ENCODE measurements around the gene SP3. TPM values are rescaled to one million over a fixed set of nuclear protein-coding genes. Genes with fewer than 3 reads are reported as not detected.
A peak's percentile ranks its signal among the peaks of the same experiment; 100 is the strongest.

The SP3 gene
- total and polyA plus RNA-seq, 2 donors, result 38.8 to 236 TPM

GRCh38 chr2:173989884-173990215, 24.7 kb upstream of the SP3 start:
- WGBS, result 40% methylated on average over 1 of the region's 1 CpG
- H3K4me3 ChIP-seq (ENCODE audit: low read depth, low read length), result no peak overlapping the region
- H3K36me3 ChIP-seq (ENCODE audit: insufficient read depth), result no peaks in the 10 kb centered on the region
- no peak for DNase-seq (ENCODE audit: extremely low spot score)
- H3K4me1 ChIP-seq (ENCODE audit: insufficient read depth), result no peaks in the 10 kb centered on the region
- H3K27ac ChIP-seq (ENCODE audit: low read depth), result peak overlapping the region; percentile 16

DNA sequence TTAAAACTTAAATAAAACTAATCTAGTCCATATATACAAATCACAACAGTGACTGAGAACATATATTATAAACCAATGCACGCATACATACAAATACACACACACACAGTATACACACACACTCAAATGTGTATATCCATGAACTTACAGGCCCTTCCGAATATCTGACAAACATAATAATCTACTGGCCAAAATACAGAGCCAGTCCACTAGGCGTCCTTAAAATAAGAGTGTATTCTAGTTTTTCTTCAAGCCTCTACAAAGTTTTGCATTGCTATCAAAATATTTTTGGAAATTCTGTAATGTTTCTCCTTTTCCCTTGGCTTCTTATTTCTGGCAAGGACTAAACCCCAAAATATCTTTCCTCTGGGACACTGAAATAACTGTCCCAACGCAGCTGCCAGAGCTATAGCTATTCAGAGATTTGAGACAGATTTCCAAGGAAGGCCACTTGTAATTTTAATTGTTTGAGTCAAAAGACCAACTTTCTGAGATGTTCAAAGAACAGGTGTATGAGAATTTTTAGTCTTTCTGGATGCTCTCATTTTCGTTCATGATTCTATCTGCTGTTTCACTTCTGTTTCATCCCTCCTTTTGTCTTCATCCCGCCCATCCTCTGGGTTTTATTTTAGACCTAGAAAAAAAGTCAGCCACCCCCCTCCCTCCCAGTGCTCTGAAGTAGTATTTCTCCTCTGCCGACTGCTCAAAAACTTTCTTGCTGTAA, 24.1 kb upstream of the SP3 start:
- Histone ChIP-seq H3K27ac (ENCODE audit: low read depth) (peak overlapping the region; percentile 16), H3K4me3 (ENCODE audit: low read depth, low read length) (no peak overlapping the region), H3K4me1 (ENCODE audit: insufficient read depth) (no peaks in the 10 kb centered on the region), H3K36me3 (ENCODE audit: insufficient read depth) (no peaks in the 10 kb centered on the region)
- WGBS, result 59% methylated on average over 7 of the region's 7 CpGs
- no peak for DNase-seq (ENCODE audit: extremely low spot score)

DNA sequence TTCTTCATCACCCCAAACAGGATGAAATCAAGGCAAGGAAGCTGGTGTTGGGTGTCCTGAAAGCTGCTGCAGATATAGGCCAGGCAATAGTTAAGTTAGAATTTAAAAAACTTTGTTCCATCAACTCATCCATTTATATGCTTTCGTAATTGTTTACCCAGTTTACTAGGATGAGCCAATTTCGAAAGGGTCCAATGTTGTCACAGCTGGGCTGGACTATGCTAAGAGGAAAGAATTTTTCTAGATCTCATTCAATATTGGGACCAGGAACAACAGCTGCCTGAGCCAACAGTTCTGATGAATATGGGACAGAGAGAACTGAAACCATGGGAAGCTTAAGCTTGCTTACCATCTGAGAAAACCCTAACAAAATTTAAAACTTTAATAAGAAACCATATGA, 21.6 kb upstream of the SP3 start:
- DNase-seq (ENCODE audit: extremely low spot score), result no peak

DNA sequence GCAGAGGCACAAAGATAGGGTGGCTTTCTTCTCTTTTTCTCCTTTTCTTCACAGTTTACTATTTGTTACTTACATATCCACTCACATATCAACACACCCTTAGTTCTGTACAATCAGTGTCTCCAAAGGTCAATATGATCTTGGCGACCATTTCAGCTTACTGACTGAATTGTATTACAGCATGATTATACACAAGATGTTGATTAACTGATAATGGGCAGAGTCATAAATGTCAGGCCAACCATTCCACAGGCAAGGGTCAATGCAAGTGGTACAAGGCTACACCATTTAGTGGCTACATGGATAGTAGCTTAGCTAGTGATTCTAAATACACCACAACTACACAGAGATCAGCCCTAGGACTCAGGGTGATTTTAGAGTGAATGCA, 20.4 kb upstream of the SP3 start:
- no peak overlapping the region for H3K4me3 ChIP-seq (ENCODE audit: low read depth, low read length)
- peaks cover 5% of the 10 kb centered on the region for H3K4me1 ChIP-seq (ENCODE audit: insufficient read depth)
- H3K36me3 ChIP-seq (ENCODE audit: insufficient read depth), result no peaks in the 10 kb centered on the region
- DNase-seq (ENCODE audit: extremely low spot score), result no peak
- H3K27ac ChIP-seq (ENCODE audit: low read depth), result no peak overlapping the region
- WGBS, result 55% methylated on average over 1 of the region's 1 CpG

More for the DNA sequence above, 21.6 kb upstream of the SP3 start:
- Histone ChIP-seq H3K4me1 (ENCODE audit: insufficient read depth) (peaks cover 5% of the 10 kb centered on the region), H3K27ac (ENCODE audit: low read depth) (peak overlapping the region; percentile 54), H3K36me3 (ENCODE audit: insufficient read depth) (no peaks in the 10 kb centered on the region), H3K4me3 (ENCODE audit: low read depth, low read length) (no peak overlapping the region)
- WGBS, result 41% methylated on average over 2 of the region's 2 CpGs

DNA sequence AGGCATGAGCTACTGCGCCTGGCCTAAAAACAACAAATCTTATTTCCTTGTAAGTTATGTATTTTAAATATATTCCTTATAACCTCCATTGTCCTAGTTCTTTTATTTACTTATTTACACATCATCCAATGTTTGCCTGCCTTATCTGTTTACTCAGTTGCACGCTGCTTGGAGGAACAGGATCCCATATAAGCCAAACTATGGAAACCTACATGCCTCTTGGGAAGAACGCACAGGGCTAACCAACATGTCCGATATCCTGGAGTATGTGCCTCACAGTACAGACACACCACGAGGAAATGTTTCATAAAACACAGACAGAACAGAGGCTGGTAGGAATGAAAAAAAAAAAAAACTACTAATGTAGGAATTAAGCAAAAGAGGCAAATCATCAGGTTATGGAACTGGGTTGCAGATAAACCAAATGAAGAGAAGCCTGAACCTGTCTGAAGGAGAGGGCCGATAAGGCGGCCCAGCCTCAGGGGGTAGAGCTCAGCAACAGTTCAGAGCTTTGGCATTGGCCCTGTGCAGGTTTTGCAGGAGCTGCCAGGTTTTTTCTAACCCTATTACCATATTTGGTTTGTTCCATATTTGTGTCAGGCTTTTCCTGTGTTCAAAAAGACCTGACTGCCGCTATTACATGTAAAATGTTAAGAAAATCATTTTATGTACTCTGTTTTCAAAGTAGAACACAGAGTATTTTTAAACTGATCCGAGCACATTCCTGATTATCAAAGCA, 19.9 kb upstream of the SP3 start:
- 58% methylated on average over 9 of the region's 9 CpGs for WGBS
- Histone ChIP-seq H3K4me3 (ENCODE audit: low read depth, low read length) (no peak overlapping the region), H3K4me1 (ENCODE audit: insufficient read depth) (peaks cover 5% of the 10 kb centered on the region), H3K36me3 (ENCODE audit: insufficient read depth) (no peaks in the 10 kb centered on the region), H3K27ac (ENCODE audit: low read depth) (no peak overlapping the region)
- DNase-seq (ENCODE audit: extremely low spot score), result no peak

- no peaks in the 10 kb centered on the region for H3K36me3 ChIP-seq (ENCODE audit: insufficient read depth)
- DNase-seq (ENCODE audit: extremely low spot score), result no peak
- WGBS, result 49% methylated on average over 3 of the region's 3 CpGs
- peaks cover 5% of the 10 kb centered on the region for H3K4me1 ChIP-seq (ENCODE audit: insufficient read depth)
- H3K27ac ChIP-seq (ENCODE audit: low read depth), result no peak overlapping the region
- H3K4me3 ChIP-seq (ENCODE audit: low read depth, low read length), result no peak overlapping the region
Observed at GRCh38 chr2:173983391-173983871, 18.3 kb upstream of the SP3 start.

- no peak for DNase-seq (ENCODE audit: extremely low spot score)
- 16% methylated on average over 3 of the region's 3 CpGs for WGBS
- Histone ChIP-seq H3K27ac (ENCODE audit: low read depth) (peak overlapping the region; percentile 64), H3K36me3 (ENCODE audit: insufficient read depth) (no peaks in the 10 kb centered on the region), H3K4me1 (ENCODE audit: insufficient read depth) (peaks cover 5% of the 10 kb centered on the region), H3K4me3 (ENCODE audit: low read depth, low read length) (no peak overlapping the region)
Observed at GRCh38 chr2:173982918-173983317, 17.7 kb upstream of the SP3 start.

DNA sequence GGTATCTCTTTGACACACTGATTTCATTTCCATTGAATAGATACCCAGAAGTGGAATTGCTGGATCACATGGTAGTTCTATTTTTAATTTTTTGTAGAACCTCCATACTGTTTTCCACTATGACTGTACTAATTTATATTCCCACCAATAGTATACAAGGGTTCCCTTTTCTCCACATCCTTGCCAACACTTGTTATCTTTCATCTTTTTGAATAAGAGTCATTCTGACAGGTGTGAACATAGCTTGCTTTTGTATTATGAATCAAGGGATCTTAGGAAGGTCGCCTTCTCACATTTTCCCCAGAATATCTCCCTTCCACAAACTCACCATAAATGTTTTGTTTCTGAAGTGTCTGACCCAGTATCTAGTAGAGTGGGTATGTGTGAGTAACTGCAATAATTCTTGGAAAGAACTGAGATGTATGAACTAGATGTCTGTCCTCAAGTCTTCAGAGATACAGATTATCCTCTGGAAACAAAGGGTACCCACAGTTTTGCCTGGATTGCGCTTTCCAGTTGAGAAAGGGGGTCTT, 17.1 kb upstream of the SP3 start:
- Histone ChIP-seq H3K4me3 (ENCODE audit: low read depth, low read length) (no peak overlapping the region), H3K36me3 (ENCODE audit: insufficient read depth) (no peaks in the 10 kb centered on the region), H3K27ac (ENCODE audit: low read depth) (peak overlapping the region; percentile 64), H3K4me1 (ENCODE audit: insufficient read depth) (peaks cover 5% of the 10 kb centered on the region)
- 90% methylated on average over 2 of the region's 2 CpGs for WGBS
- DNase-seq (ENCODE audit: extremely low spot score), result no peak

GRCh38 chr2:173981520-173981919, 16.3 kb upstream of the SP3 start:
- no peak for DNase-seq (ENCODE audit: extremely low spot score)
- H3K4me1 ChIP-seq (ENCODE audit: insufficient read depth), result peaks cover 5% of the 10 kb centered on the region
- H3K27ac ChIP-seq (ENCODE audit: low read depth), result no peak overlapping the region
- 94% methylated on average over 2 of the region's 2 CpGs for WGBS
- no peaks in the 10 kb centered on the region for H3K36me3 ChIP-seq (ENCODE audit: insufficient read depth)
- H3K4me3 ChIP-seq (ENCODE audit: low read depth, low read length), result no peak overlapping the region

DNA sequence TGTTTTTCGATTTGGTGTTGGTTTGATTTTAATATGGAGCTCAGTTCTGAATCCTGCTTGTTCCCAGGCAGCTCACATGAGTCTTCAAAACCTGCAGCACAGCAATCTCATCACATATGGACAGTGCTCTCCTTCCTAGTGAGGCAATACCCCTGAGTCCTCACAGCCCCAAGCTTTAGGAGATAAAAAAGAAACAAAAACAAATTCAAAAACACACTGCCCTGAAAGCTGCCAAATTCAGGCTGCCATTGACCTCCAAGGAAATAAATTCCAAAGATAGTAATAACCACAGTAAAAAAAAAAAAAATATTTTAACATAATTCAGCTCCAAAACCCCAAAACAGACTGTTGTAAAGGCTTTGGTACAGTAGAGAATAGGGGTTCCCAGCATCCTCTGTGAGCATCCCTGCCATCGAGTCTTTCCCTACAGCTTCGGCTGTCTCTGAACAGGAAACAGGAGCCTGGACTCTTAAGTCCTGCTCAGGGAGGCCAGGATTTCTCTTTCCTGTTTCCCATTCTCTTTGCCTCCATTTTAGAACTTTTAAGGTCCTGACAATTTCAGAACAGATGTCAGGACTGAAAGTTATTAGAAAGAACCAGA, 14.7 kb upstream of the SP3 start:
- Histone ChIP-seq H3K4me1 (ENCODE audit: insufficient read depth) (peaks cover 5% of the 10 kb centered on the region), H3K36me3 (ENCODE audit: insufficient read depth) (no peaks in the 10 kb centered on the region), H3K27ac (ENCODE audit: low read depth) (no peak overlapping the region), H3K4me3 (ENCODE audit: low read depth, low read length) (no peak overlapping the region)
- WGBS, result 57% methylated on average over 3 of the region's 3 CpGs
- no peak for DNase-seq (ENCODE audit: extremely low spot score)

- H3K4me3 ChIP-seq (ENCODE audit: low read depth, low read length), result no peak overlapping the region
- no peak for DNase-seq (ENCODE audit: extremely low spot score)
- no peak overlapping the region for H3K27ac ChIP-seq (ENCODE audit: low read depth)
- 97% methylated on average over 1 of the region's 1 CpG for WGBS
- H3K36me3 ChIP-seq (ENCODE audit: insufficient read depth), result no peaks in the 10 kb centered on the region
- H3K4me1 ChIP-seq (ENCODE audit: insufficient read depth), result peaks cover 5% of the 10 kb centered on the region
Observed at GRCh38 chr2:173978447-173978846, 13.3 kb upstream of the SP3 start.

- Histone ChIP-seq H3K4me1 (ENCODE audit: insufficient read depth) (no peaks in the 10 kb centered on the region), H3K4me3 (ENCODE audit: low read depth, low read length) (no peak overlapping the region), H3K36me3 (ENCODE audit: insufficient read depth) (no peaks in the 10 kb centered on the region), H3K27ac (ENCODE audit: low read depth) (no peak overlapping the region)
- DNase-seq (ENCODE audit: extremely low spot score), result no peak
- WGBS, result 63% methylated on average over 3 of the region's 3 CpGs
Observed at GRCh38 chr2:173972636-173973035, 7.5 kb upstream of the SP3 start.

GRCh38 chr2:173972165-173972564, 7.0 kb upstream of the SP3 start:
- Histone ChIP-seq H3K4me3 (ENCODE audit: low read depth, low read length) (no peak overlapping the region), H3K4me1 (ENCODE audit: insufficient read depth) (no peaks in the 10 kb centered on the region), H3K27ac (ENCODE audit: low read depth) (no peak overlapping the region), H3K36me3 (ENCODE audit: insufficient read depth) (no peaks in the 10 kb centered on the region)
- 81% methylated on average over 2 of the region's 2 CpGs for WGBS
- no peak for DNase-seq (ENCODE audit: extremely low spot score)

- no peak for DNase-seq (ENCODE audit: extremely low spot score)
Observed at GRCh38 chr2:173970516-173970924, 5.3 kb upstream of the SP3 start.

More at GRCh38 chr2:173970516-173970924, 5.3 kb upstream of the SP3 start:
- no peak overlapping the region for H3K27ac ChIP-seq (ENCODE audit: low read depth)
- H3K4me3 ChIP-seq (ENCODE audit: low read depth, low read length), result no peak overlapping the region
- no peaks in the 10 kb centered on the region for H3K4me1 ChIP-seq (ENCODE audit: insufficient read depth)
- H3K36me3 ChIP-seq (ENCODE audit: insufficient read depth), result no peaks in the 10 kb centered on the region

All from urinary bladder (tissue), 4 donors.